Esophagus muscularis mucosa (tissue), 4 donors: ENCODE data around the gene MRPL21. TPM values are rescaled to one million over a fixed set of nuclear protein-coding genes. Genes with fewer than 3 reads are reported as not detected.

ENCODE experiments used
- DNase-seq: peaks from one replicate; pipeline ENCODE4 v3.0.0-alpha.2; 2017; ENCODE audit errors: extremely low spot score
- H3K27ac ChIP-seq, 4 donors: fragments of 200-600 bp; sonication (generic); replicated peaks in 1 of 4; 1 replicate in 3 of 4; 2 replicates in 1 of 4; pipeline ENCODE4 v1.5.1; 2016 to 2019; ENCODE audit warnings: mild to moderate bottlenecking in 1 of 4
- H3K27me3 ChIP-seq, 4 donors: fragments of 200-600 bp; sonication (generic); one replicate each; pipeline versions ENCODE4 v1.5.1 to v1.6.0; 2016 to 2019
- H3K36me3 ChIP-seq, 4 donors: fragments of 200-600 bp; sonication (generic); one replicate each; pipeline ENCODE4 v1.5.1; 2016 to 2019
- H3K4me1 ChIP-seq, 4 donors: fragments of 200-600 bp; sonication (generic); one replicate each; pipeline ENCODE4 v1.5.1; 2016 to 2019
- H3K4me3 ChIP-seq, 4 donors: fragments of 200-600 bp; sonication (generic); 1 replicate in 2 of 4; 2 replicates in 2 of 4; pipeline ENCODE4 v1.5.1; 2016 to 2019; ENCODE audit warnings: mild to moderate bottlenecking in 4 of 4, moderate library complexity in 1 of 4
- H3K9me3 ChIP-seq, 4 donors: fragments of 200-600 bp; sonication (generic); 1 replicate in 3 of 4; 2 replicates in 1 of 4; pipeline ENCODE4 v1.5.1; 2016 to 2019
- EP300 ChIP-seq: sonication (generic); formaldehyde crosslinking; IDR thresholded peaks from one replicate; pipeline ENCODE4 v1.6.1; 2017; ENCODE audit warnings: antibody characterized with exemption
- POLR2A ChIP-seq: fragments of 450-650 bp; IDR thresholded peaks from one replicate; pipeline ENCODE4 v1.6.1; 2017; ENCODE audit warnings: antibody characterized with exemption, moderate library complexity, mild to moderate bottlenecking, low read depth
- POLR2AphosphoS5 ChIP-seq, 2 donors: sonication (generic); formaldehyde crosslinking; IDR thresholded peaks; one replicate each; pipeline ENCODE4 v1.6.1; 2017; ENCODE audit warnings: antibody characterized with exemption in 2 of 2
- WGBS: methylation state at CpG from one replicate; pipeline ENCODE4 v1.1.5; 2018; 5-methylcytosine and 5-hydroxymethylcytosine counted together
- intact Hi-C: fragments of 100-400 bp; cut with DNase I; formaldehyde crosslinking; loops from one replicate; pipeline ENCODE4 v1.15.1; 2023
- total RNA-seq, 4 donors: library from RNA; depleted of rRNA; stranded (reverse); fragments of >200 nt; gene quantifications; one replicate each; pipeline versions ENCODE4 v1.1.0 to v1.2.1, GENCODE V29; 2016
- TF ChIP-seq, protein P1 (sequence below), 3 experiments: fragments of 200-600 bp in 2 of 3; fragments of 450-650 bp in 1 of 3; sonication (generic) in 2 of 3; IDR thresholded peaks; one replicate each; pipeline ENCODE4 v1.5.1; 2017 to 2019; ENCODE audit warnings: antibody characterized with exemption in 3 of 3, mild to moderate bottlenecking in 2 of 3, moderate library complexity in 1 of 3

Gene MRPL21
- total RNA-seq, 4 donors from 2014 or later = 47.2 to 66.2 (median 51.2) TPM

DNA sequence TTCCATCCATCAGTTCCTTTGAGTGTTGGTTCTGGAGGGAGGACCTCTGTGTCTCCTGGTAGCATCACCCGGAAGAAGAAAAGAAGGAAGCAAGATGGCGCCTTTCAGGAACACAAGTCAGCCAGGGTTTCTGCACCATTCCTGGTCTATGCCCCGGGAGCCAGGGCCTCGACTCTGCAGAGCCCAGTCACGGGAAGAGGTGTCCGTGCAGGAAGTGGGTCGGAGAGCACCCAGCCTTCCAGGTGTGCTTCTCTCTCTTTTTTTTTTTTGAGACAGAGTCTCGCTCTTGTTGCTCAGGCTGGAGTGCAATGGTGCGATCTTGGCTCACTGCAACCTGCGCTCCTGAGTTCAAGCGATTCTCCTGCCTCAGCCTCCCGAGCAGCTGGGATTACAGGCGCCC is 21.2 kb downstream of the MRPL21 start:
- H3K27me3 ChIP-seq = no peaks in the 10 kb centered on the region
- H3K9me3 ChIP-seq = no peaks in the 10 kb centered on the region
- no peak for TF ChIP-seq EP300
- TF ChIP-seq, protein P1, sequence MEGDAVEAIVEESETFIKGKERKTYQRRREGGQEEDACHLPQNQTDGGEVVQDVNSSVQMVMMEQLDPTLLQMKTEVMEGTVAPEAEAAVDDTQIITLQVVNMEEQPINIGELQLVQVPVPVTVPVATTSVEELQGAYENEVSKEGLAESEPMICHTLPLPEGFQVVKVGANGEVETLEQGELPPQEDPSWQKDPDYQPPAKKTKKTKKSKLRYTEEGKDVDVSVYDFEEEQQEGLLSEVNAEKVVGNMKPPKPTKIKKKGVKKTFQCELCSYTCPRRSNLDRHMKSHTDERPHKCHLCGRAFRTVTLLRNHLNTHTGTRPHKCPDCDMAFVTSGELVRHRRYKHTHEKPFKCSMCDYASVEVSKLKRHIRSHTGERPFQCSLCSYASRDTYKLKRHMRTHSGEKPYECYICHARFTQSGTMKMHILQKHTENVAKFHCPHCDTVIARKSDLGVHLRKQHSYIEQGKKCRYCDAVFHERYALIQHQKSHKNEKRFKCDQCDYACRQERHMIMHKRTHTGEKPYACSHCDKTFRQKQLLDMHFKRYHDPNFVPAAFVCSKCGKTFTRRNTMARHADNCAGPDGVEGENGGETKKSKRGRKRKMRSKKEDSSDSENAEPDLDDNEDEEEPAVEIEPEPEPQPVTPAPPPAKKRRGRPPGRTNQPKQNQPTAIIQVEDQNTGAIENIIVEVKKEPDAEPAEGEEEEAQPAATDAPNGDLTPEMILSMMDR (IDR thresholded peaks at IDR 0.05) = no peak
- TF ChIP-seq POLR2AphosphoS5 (IDR thresholded peaks at IDR 0.05) = no peak
- TF ChIP-seq POLR2A = no peak
- H3K27ac ChIP-seq = no peak overlapping the region
- H3K4me3 ChIP-seq = no peak overlapping the region
- peaks cover 0 to 10% (median 0%) of the 10 kb centered on the region in 4 donors for H3K36me3 ChIP-seq
- DNase-seq = no peak
- WGBS = 99% methylated on average over 13 of the region's 13 CpGs
- intact Hi-C loops = no loop called here
- no peaks in the 10 kb centered on the region for H3K4me1 ChIP-seq

DNA sequence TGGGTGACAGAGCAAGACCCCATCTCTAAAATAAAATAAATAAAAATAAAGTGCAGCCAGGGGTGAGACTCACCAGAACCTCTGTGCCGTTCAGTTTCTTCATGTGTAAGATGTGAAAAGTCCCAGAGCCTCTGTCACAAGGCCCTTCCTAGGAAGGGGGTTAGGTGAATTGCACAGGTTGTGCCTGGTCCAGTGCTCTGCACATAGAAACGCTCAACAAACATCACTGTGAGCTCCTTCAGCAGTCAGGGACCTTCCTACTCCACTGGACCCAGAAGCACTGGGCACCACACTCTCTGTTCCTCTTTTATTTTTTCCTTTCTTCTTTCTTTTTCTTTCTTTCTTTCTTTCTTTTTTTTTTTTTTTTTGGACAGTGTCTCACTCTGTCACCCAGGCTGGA is 22.3 kb downstream of the MRPL21 start:
- Histone ChIP-seq H3K4me3 (no peak overlapping the region), H3K27me3 (no peaks in the 10 kb centered on the region), H3K4me1 (no peaks in the 10 kb centered on the region), H3K9me3 (no peaks in the 10 kb centered on the region), H3K36me3 (peaks cover 0 to 10% (median 0%) of the 10 kb centered on the region in 4 donors), H3K27ac (no peak overlapping the region)
- intact Hi-C loops = no loop called here
- no peak for DNase-seq
- TF ChIP-seq, protein P1 (IDR thresholded peaks at IDR 0.05) = no peak
- TF ChIP-seq EP300 (no peak), POLR2A (no peak), POLR2AphosphoS5 (IDR thresholded peaks at IDR 0.05) (no peak)
- 100% methylated on average over 2 of the region's 2 CpGs for WGBS

DNA sequence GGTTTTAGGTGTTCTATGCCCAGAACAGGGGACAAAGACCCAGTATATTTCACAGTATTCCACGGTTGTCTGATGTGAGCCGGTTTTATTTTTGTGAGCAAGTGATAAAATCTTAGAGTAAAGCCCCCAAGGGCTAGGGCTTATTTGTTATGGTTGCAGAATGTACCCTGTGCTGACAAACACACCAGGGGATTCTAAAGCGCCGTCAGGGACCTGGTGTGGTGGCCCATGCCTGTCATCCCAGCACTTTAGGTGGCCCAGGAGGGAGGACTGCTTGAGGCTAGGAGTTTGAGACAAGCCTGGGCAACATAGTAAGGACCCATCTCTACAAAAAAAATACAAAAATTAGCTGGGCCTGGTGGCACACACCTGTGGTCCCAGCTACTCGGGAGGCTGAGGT is 22.8 kb downstream of the MRPL21 start:
- H3K4me3 ChIP-seq = no peak overlapping the region
- 95% methylated on average over 5 of the region's 5 CpGs for WGBS
- TF ChIP-seq POLR2AphosphoS5 (IDR thresholded peaks at IDR 0.05) (no peak), POLR2A (no peak), EP300 (no peak)
- TF ChIP-seq, protein P1 (IDR thresholded peaks at IDR 0.05) = no peak

DNA sequence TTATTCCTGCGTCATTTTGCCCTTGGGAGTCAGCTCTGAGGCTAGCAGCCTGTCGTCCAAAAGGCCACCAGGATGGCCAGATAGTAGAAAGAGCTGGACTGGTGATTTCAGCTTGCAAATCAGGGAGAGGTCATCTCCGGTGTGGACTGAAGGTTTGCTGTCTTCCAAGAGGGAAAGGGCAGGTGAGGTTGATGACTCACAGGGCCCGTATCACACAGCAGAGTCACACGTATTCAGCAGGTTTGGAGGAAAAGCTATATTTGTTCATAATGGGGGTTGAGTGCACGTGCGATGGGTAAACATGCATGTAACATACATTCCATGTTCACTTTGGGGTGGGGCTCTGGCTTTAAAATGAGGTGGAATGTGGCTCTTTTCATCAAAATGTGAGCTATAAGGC is 25.6 kb downstream of the MRPL21 start:
- no peak for DNase-seq
- H3K4me1 ChIP-seq = peaks cover 0 to 15% (median 0%) of the 10 kb centered on the region in 4 donors
- 87% methylated on average over 7 of the region's 7 CpGs for WGBS
- H3K4me3 ChIP-seq = no peak overlapping the region
- TF ChIP-seq EP300 (no peak), POLR2AphosphoS5 (IDR thresholded peaks at IDR 0.05) (no peak), POLR2A (no peak)
- TF ChIP-seq, protein P1 (IDR thresholded peaks at IDR 0.05) = no peak
- intact Hi-C loops = no loop called here
- H3K27ac ChIP-seq = no peak overlapping the region
- no peaks in the 10 kb centered on the region for H3K9me3 ChIP-seq
- no peaks in the 10 kb centered on the region for H3K27me3 ChIP-seq
- H3K36me3 ChIP-seq = peaks cover 0 to 10% (median 0%) of the 10 kb centered on the region in 4 donors

More for the DNA sequence above, 22.8 kb downstream of the MRPL21 start:
- H3K9me3 ChIP-seq = no peaks in the 10 kb centered on the region
- H3K4me1 ChIP-seq = no peaks in the 10 kb centered on the region
- H3K27ac ChIP-seq = no peak overlapping the region
- H3K36me3 ChIP-seq = peaks cover 0 to 10% (median 0%) of the 10 kb centered on the region in 4 donors
- no peaks in the 10 kb centered on the region for H3K27me3 ChIP-seq
- intact Hi-C loops = no loop called here
- DNase-seq = no peak
